HG03039 (cell line): ENCODE measurements around the gene NSL1.
"Not testable (repeated sequence)": the region's sequence is repeated elsewhere in the genome, so short reads cannot be mapped to it uniquely, and the experiment has no call there.

Experiments
- ATAC-seq: cut with Tn5 transposase; IDR thresholded peaks from one replicate; pipeline ENCODE4 v1.9.1; 2021; ENCODE audit warnings: mild to moderate bottlenecking, moderate library complexity; ENCODE audit not compliant: unreplicated experiment

Gene NSL1

DNA sequence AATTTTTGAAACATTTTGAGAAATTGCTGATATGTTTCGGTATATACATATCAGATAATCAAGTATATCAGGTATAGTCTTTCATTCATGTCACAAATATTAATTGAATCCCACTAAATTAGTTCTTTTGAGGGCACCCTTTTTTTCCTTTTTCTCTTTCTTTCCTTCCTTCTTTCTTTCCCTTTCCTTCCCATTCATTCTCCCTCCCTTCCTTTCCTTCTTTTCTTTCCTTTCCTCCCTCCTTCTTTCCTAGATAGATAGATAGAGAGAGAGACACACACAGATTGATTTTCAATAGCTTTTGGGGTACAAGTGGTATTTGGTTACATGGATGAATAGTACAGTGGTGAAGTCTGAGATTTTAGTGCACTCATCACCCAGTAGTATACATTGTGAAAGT lies 5.7 kb downstream of the NSL1 start:
- no peak for ATAC-seq

DNA sequence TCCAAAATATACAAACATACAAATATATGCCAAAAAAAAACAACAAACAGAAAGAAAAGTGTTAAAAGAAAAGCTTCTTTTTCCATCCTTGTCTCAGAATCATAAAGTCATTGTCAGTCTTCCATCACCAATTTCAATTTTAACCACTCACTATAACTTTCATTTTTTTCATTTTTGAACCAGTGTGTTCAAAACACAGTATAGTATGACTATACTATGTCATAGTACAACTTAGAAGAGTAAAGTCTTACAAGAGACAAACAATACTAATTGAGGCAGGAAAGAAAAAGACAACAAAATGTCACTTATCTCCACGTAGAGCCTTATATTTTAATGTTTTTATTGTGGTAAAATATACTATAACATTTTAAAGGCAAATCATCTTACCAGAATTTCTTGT lies 7.6 kb downstream of the NSL1 start:
- ATAC-seq, result no peak

DNA sequence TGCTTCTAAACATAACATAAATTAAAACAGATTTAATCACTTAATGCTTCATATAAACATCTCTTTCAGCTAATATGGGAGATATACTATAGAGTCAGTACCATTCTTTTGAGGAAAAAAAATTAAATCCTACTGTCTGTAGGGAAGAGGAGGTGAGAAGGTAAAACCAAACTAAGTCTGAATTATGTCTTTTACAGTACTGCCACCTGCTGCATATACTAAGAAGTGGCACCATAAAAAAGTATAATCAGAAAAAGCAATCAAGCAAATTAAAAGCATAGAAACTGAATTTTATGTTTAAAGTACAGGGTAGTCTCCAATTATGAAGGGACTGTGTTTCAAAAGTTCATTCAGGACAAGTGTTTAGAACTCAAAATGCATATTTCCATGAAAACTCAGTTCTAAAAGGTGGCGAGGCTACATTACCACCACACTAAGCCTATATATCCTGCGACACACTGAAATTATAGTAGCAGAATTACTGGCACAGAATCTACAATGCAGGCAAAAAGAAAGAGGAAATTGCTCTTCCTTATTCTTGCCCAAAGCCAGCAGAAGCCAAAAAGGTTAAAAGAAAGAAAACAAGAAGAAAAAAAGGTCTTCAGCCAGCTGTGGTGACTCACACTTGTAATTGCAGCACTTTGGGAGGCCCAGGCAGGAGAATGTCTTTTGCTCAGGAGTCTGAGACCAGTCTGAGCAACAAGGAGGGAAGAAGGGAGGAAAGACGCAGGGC lies 9.0 kb downstream of the NSL1 start:
- no peak for ATAC-seq

DNA sequence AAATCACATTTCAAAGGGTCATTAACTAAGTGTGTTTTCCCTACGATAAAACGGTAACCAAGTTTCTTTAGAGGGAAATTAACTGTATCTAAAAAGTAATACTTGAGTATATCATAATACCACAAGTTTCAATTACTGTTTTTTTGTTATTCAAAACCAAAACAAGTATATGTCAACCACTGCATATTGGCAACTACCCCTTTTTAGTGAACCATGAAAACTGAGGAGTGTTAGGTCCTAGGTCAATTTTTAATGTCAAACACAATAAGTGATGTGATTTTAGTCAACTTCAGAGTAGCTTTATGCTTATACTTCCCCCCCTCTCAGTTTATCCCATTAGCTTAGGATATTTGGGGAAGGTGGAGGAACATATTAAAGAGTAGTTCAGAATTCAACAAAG lies 10.4 kb downstream of the NSL1 start:
- no peak for ATAC-seq

DNA sequence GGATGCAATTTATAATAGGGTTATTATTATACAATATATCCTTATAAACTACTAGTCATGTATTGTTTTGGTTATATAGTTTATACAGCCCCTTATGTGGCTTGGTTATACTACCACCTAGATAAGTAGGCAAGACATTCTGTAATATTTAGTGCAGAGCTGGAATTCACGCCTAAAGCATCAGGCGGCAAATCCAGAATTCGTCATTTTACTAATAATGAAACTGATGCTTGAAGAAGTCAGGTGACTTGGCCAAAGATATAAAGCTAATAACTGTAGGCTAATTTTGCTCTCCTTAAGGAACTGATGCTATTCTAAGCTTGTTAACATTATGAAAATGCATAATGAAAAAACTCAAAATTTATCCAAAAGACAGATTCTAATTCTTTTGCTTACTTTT lies 10.8 kb downstream of the NSL1 start:
- ATAC-seq, result no peak

DNA sequence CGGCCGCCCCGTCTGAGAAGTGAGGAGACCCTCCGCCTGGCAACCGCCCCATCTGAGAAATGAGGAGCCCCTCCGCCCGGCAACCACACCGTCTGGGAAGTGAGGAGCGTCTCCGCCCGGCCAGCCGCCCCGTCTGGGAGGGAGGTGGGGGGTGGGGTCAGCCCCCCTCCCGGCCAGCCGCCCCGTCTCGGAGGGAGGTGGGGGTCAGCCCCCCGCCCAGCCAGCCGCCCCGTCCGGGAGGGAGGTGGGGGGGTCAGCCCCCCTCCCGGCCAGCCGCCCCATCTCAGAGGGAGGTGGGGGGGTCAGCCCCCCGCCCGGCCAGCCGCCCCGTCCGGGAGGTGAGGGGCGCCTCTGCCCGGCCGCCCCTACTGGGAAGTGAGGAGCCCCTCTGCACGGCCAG lies 12.5 kb downstream of the NSL1 start:
- ATAC-seq, result not testable (repeated sequence)

DNA sequence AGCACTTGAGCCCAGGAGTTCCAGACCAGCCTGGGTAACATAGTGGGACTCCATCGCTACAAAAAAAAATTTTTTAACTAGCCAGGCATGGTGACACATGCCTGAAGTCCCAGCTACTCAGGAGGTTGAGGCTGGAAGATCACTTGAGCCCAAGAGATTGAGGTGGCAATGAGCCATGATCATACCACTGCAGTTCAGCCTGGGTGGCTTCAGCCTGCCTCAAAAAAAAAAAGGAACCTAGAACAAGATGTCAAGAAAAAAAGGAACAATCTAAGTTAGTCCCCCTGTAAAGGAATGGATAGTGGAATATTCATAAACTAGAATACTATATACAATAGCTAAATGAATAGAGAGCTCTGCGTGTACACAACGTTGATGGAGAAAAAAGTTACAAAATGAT lies 14.4 kb downstream of the NSL1 start:
- no peak for ATAC-seq

DNA sequence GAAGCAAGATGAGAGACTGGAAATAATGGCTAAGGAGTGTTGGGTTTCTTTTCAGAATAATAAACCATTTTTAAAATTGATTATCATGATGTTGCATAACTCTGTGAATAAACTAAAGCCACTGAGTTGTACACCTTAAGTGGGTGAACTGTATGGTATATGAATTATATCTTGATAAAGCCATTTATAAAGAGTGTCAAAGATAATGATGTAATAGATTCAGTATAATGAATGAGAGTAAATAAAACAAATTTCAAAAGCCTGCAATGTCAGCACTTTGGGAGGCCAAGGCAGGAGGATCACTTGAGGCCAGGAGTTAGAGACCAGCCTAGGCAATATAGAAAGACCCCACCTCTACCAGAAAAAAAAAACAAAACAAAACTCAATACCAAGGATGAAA lies 16.3 kb downstream of the NSL1 start:
- ATAC-seq, result no peak

DNA sequence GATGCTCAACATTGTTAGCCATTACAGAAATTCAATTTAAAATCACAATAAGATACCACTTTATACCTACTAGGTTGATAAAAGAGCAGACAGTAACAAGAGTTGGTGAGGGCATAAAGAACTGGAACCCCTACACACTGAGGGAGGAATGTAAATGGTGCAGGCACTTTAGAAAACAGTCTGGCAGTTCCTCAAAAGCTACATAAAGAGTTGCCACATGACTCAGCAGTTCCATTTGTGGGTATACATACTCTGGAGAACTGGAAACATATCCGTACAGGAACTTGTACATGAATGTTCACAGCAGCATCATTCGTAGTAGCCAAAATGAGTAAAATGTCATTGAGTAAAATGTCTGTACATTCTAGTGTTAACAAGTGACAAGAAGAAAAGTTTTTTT lies 17.0 kb downstream of the NSL1 start:
- ATAC-seq, result no peak

DNA sequence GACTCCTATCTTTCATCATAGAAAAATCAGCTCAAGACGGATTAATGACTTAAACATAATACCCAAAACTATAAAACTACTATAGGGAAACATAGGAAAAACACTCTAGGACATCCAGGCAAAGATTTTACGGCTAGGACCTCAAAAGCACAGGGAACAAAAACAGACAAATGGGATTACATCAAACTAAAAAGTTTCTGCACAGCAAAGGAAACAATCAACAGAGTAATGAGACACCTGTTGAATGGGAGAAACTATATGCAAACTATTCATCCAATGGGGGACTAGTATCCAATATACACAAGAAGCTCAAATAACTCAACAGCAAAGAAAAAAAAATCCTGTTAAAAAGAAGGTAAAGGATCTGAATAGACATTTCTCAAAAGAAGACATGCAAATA lies 18.6 kb downstream of the NSL1 start:
- ATAC-seq, result no peak

DNA sequence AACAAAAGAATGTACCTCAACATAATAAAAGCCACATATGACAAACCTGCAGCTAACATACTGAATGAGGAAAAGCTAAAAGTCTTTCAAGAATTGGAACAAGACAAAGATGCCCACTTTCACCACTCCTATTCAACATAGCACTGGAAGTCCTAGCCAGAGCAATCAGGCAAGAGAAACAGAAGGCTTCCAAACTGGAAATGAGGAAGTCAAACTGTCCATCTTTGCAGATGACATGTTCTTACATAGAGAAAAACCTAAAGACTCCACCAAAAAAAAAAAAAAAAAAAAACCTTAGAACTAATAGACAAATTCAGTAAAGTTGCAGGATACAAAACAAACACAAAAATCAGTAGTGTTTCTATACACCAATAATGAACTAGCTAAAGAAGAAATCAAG lies 20.2 kb downstream of the NSL1 start:
- no peak for ATAC-seq

DNA sequence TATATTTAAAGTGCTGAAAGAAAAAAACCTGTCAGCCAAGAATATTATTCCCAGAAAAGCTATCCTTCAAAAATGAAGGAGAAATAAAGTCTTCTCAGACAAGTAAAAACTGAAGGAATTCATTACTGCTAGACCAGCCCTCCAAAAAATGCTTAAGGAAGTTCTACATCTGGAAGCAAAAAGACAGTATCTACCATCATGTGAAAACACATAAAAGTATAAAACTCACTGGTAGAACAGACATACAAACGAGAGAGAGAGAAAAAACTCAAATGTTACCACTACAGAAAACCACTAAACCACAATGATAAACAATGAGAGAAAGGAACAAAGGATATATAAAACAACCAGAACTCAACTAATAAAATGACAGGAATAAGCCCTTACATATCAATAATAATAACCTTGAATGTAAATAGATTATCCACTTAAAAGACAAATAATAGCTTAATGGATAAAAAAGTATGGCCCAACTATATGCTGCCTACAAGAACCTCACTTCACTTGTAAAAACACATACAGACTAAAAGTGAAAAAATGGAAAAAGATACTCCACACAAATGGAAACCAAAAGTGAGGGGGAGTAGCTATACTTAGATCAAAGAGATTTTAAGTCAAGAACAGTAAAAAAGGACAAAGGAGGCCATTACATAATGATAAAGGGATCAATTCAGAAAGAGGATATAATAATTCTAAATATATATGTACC lies 22.0 kb downstream of the NSL1 start:
- ATAC-seq, result no peak

DNA sequence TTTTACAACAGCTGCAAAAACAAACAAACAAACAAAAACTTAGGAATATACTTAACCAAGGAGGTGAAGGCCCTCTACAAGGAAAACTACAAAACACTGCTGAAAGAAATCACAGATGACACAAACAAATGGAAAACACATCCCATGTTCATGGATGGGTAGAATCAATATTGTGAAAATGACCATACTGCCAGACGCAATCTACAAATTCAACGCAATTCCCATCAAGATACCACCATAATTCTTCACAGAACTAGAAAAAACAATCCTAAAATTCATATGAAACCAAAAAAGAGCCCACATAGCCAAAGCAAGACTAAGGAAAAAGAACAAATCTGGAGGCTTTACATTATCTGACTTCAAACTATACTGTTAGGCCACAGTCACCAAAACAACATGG lies 24.8 kb downstream of the NSL1 start:
- not testable (repeated sequence) for ATAC-seq

DNA sequence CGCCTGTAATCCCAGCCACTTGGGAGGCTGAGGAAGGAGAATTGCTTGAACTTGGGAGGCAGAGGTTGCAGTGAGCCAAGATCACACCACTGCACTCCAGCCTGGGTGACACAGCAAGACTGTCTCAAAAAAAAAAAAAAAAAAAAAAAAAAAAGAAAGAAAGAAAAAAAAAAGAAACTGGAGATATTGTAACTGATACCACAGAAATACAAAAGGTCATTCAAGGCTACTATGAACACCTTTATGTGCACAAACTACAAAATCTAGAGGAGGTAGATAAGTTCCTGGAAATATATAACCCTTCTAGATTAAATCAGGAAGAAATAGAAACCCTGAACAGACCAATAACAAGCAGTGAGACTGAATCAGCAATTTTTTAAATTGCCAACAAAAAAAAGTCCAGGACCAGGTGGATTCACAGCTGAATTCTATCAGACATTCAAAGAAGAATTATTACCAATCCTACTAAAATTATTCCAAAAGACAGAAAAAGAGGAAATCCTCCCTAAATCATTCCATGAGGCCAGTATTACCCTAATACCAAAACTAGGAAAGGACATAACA lies 26.8 kb downstream of the NSL1 start:
- ATAC-seq, result not testable (repeated sequence)

DNA sequence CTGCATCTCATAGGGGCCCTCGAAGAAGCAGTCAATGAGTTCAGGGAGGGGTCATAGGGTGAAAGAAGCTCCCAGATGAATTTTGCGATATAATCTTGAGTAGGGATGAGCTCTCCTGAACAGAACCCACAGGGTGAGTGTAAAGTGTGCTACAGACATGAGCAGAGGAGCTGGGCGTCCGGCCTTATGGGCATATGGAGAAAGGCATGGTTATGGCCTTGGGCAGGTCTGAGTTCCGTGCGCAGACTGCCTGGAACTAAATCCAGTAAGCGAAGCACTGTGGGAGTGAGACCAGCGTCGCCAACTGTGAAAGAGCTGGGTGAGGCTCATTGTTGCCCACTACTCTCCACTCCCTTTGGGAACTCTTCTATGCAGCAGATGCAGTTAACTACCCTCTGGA lies 28.7 kb downstream of the NSL1 start:
- ATAC-seq, result no peak

DNA sequence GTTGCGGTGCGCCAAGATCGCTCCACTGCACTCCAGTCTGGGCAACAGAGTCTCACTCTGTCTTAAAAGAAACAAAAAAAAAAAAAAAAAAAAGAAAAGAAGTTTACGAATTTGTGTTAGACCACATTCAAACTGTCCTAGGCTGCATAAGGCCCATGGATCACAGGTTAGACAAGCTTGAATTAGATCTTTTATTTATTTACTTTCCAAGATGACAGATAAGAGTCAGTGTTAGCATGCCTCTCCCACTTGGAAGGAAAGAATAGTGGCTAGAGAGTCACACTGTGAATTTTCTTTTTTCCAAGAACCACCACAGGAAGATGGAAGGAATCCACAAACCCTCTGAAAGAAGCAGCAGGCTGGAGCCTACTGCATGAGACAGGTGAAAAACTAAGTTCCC lies 29.3 kb downstream of the NSL1 start:
- ATAC-seq, result no peak

DNA sequence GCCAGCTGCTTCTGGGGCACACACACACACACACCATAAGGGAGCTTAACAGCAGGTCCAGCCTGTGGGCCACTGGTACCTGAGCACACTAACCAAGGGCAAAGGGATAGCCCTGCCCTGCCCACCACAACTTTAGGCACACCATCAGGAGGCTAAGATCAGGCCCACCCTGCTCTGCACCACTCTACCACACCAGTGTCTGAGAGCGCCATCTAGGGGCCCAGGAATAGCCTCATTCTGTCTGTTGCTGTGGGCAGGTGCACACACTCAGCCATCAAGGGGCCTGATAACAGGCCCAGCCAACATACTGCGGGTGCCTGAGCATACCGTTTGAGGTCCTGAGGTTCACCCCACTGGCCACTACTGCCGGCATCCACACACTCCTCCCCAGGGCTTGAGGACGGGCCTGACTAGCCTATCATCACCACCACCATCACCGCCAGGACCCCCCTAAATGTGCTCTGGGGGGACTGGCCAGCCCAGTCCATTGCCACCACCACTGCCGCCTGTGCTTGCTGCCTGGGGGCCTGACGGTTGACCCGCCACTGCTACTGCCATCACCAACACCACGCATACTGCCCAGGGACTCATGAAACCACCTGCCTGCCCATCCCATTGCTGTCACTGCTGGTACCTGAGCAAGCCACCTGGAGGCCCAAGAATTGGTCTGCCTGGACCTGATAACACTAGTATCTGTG lies 31.3 kb downstream of the NSL1 start:
- no peak for ATAC-seq

DNA sequence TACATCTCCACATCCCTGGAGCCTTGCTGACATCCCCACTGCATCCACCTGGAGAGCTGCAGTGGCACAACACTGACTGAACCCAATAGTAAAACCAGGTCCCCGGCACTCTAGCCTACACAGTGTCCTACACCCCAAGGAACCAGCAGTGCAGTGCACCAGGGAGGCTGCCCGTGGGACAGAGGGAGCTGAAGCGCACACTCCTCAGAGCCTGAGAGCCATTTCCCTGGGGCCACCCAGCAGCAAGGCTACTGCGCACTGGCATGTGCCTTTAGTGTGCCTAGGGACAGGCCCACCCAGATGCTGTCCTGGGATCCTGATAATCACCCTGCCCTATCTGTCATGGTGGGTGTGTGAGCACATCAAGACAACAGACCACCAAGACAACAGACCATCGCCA lies 31.9 kb downstream of the NSL1 start:
- ATAC-seq, result no peak

DNA sequence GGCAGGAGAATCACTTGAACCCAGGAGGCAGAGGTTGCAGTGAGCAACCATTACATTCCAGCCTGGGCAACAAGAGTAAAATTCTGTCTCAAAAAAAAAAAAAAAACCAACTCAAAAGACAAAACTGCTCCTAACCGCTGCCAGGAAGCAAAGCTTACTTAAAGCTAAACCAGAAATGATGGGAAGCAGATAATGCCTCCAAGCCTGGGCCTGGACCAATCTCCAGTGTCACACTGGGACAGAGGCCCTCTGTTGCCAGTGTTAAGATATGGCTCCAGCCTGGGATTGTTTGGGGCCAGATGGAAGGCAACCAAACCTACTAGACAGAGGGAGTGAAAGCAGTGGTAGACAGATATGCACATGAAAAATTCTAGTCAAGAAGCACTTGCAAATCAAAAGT lies 36.9 kb downstream of the NSL1 start:
- ATAC-seq, result no peak

DNA sequence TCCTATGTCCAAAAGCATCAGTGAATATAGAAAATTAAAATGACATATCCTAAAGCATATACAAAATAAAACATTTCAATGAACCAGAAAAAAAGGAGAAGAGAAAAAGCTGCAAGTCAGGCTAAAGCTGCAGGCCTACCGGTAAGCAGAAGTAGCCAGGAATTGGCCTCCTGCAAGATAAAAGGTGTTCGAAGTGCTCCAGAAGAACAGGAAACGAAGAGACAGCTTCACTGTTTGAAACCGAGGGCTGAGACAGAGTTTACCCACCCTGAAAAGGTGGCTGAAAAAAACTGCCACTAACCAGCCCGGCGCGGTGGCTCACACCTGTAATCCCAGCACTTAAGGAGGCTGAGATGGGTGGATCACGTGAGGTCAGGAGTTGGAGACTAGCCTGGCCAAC lies 37.4 kb downstream of the NSL1 start:
- ATAC-seq, result no peak

DNA sequence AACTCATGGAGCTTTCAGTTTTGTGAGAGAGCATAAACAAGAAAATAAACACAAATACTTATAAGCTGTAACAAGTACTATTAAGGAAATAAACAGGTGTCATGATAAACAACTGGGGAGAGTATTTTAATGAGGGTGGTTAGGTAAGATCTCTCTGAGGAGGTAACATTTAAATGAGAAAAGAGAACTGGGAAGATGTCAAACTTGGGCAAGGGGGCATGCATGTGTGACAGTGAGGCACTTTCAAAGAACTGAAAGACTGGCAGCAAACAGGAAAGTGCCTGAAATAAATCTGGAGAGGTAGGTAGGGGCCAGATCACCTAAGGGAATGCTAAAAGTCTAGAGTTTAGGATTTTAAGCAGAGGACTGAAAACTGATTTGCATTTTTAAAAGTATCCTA lies 37.8 kb downstream of the NSL1 start:
- ATAC-seq, result no peak

DNA sequence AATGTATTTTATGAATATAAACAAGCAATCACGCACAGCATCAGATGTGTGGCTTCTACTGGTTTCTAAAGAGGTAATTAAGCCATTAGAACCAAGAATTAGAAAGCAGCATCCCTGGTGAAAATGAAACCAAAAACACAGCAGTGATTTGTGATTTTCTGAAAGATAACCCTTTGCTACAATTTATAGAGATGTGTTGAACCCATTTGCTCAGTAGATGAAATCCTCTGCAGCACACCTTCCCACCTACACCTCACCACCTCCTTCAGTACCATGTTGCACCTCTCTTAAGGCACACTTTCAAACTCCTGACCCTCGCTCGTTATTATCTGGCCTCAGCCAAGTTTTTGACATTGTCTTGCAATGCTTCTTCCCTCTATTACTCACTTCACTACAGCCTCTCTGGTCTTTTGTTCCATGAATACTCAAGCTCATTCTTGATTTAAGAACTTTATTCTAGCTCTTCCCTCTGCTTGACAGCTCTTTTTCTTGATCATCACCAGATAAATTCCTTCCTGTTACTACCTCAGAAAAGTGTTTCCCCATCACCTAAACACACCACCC lies 38.6 kb downstream of the NSL1 start:
- ATAC-seq, result no peak
